OCI-LY7 (cell line): ENCODE results near the gene SELPLG. TPM values are rescaled to one million over a fixed set of nuclear protein-coding genes. Genes with fewer than 3 reads are reported as not detected.

Experiments used
- BruUV-seq: library from RNA; stranded (reverse); fragments of 400-500 nt; replicated peaks from 2 replicates; lab custom pipeline; 2021; lab: Mats Ljungman, UMichigan
- CTCF ChIA-PET: fragments of 300-600 bp; sonication (Branson Sonifier 250); formaldehyde crosslinking; loops from one replicate; lab custom pipeline; 2022; ENCODE audit warnings: antibody characterized with exemption; ENCODE audit not compliant: unreplicated experiment; lab: Charles Lee
- POLR2A ChIA-PET: fragments of 300-600 bp; sonication (Branson Sonifier 250); formaldehyde crosslinking; loops from one replicate; lab custom pipeline; 2022; ENCODE audit warnings: antibody characterized with exemption; lab: Charles Lee
- DNase-seq: peaks from one replicate; pipeline ENCODE4 v3.0.0-alpha.2; 2015; ENCODE audit warnings: low spot score
- H2AFZ ChIP-seq: fragments of 200-600 bp; sonication (generic), shearing (Covaris generic); 2 replicates; pipeline ENCODE4 v1.6.1; 2014; ENCODE audit warnings: mild to moderate bottlenecking, antibody characterized with exemption, low read length, moderate library complexity
- H3K27ac ChIP-seq: fragments of 200-600 bp; sonication (generic); 2 replicates; pipeline ENCODE4 v1.5.1; 2014; ENCODE audit warnings: mixed run types, low read depth, mild to moderate bottlenecking, moderate library complexity, low read length, inconsistent platforms; ENCODE audit not compliant: poor library complexity, severe bottlenecking
- H3K36me3 ChIP-seq: fragments of 200-600 bp; sonication (generic); 2 replicates; pipeline ENCODE4 v1.6.1; 2014; ENCODE audit warnings: mild to moderate bottlenecking, antibody characterized with exemption, low read length, moderate library complexity, mixed read lengths; ENCODE audit not compliant: insufficient read depth
- H3K4me1 ChIP-seq: fragments of 200-600 bp; sonication (generic); 2 replicates; pipeline ENCODE4 v1.5.1; 2014; ENCODE audit warnings: mild to moderate bottlenecking, low read length; ENCODE audit not compliant: insufficient read depth, poor library complexity, severe bottlenecking
- H3K4me2 ChIP-seq: fragments of 200-600 bp; sonication (generic); 2 replicates; pipeline ENCODE4 v1.6.1; 2014; ENCODE audit warnings: mild to moderate bottlenecking, low read length
- H3K4me3 ChIP-seq: fragments of 200-600 bp; sonication (generic); 2 replicates; pipeline ENCODE4 v1.5.1; 2014; ENCODE audit warnings: mild to moderate bottlenecking, low read depth, low read length; ENCODE audit not compliant: poor library complexity, severe bottlenecking
- H3K79me2 ChIP-seq: fragments of 200-600 bp; sonication (generic); 2 replicates; pipeline ENCODE4 v1.6.1; 2016; ENCODE audit warnings: low read depth, mild to moderate bottlenecking, low read length, moderate library complexity, mixed read lengths; ENCODE audit not compliant: insufficient read depth
- H3K9me2 ChIP-seq: fragments of 200-600 bp; sonication (generic); 2 replicates; pipeline ENCODE4 v1.6.1; 2016; ENCODE audit warnings: mild to moderate bottlenecking, low read length, mixed read lengths; ENCODE audit not compliant: insufficient read depth
- H3K9me3 ChIP-seq: fragments of 200-600 bp; sonication (generic); 2 replicates; pipeline ENCODE4 v1.6.1; 2014; ENCODE audit warnings: mild to moderate bottlenecking, mixed run types, low read length, mixed read lengths
- H4K20me1 ChIP-seq: fragments of 200-600 bp; sonication (generic); 2 replicates; pipeline ENCODE4 v1.6.1; 2014; ENCODE audit warnings: mild to moderate bottlenecking, antibody characterized with exemption, low read length, moderate library complexity, mixed read lengths; ENCODE audit not compliant: insufficient read depth
- CTCF ChIP-seq: fragments of 200-600 bp; sonication (generic); conservative IDR thresholded peaks from 2 replicates; pipeline ENCODE4 v1.5.1; 2014; ENCODE audit warnings: mild to moderate bottlenecking, antibody characterized with exemption, low read length, moderate library complexity, mixed read lengths
- EZH2phosphoT487 ChIP-seq: fragments of 200-600 bp; sonication (generic); IDR thresholded peaks from 2 replicates; pipeline ENCODE4 v1.6.1; 2018; ENCODE audit warnings: low read depth, borderline replicate concordance, mild to moderate bottlenecking, mixed run types, antibody characterized with exemption, low read length, moderate library complexity, mixed read lengths
- intact Hi-C: fragments of 100-400 bp; cut with micrococcal nuclease; formaldehyde crosslinking; loops from one replicate; pipeline ENCODE4 v1.10.0; 2022; ENCODE audit not compliant: unreplicated experiment
- total RNA-seq, 2 experiments: library from RNA; depleted of rRNA in 1 of 2; stranded (reverse); fragments of >200 nt in 1 of 2; shearing (Covaris generic) in 1 of 2; gene quantifications; 2 replicates each; pipeline ENCODE4 v1.2.3, GENCODE V29; 2014 to 2022

Gene SELPLG
- total RNA-seq, 2 experiments from 2014 or later = 20.0 to 21.0 TPM

- no peak overlapping the region for H3K4me2 ChIP-seq
- H4K20me1 ChIP-seq = no peaks in the 10 kb centered on the region
- no peaks in the 10 kb centered on the region for H3K4me1 ChIP-seq
- no peaks in the 10 kb centered on the region for H3K9me3 ChIP-seq
- no peaks in the 10 kb centered on the region for H3K9me2 ChIP-seq
- no peak overlapping the region for H2AFZ ChIP-seq
- no peak for TF ChIP-seq CTCF
- no peak for TF ChIP-seq EZH2phosphoT487
- BruUV-seq = no TSS peak
- DNase-seq = peak; percentile 30
- intact Hi-C loops = no loop called here
- H3K36me3 ChIP-seq = no peaks in the 10 kb centered on the region
- CTCF ChIA-PET = no interaction called here
- no peaks in the 10 kb centered on the region for H3K79me2 ChIP-seq
- POLR2A ChIA-PET = interaction anchor here (1.0 kb wide), 1 partner anchor 37 kb away, joined by 3 read pairs; no protein-coding TSS in a partner anchor
- no peak overlapping the region for H3K27ac ChIP-seq
- H3K4me3 ChIP-seq = no peak overlapping the region
Observed at GRCh38 chr12:108605000-108605689, 28.5 kb downstream of the SELPLG start.

GRCh38 chr12:108604208-108604941, 29.3 kb downstream of the SELPLG start:
- DNase-seq = no peak
- H3K9me3 ChIP-seq = no peaks in the 10 kb centered on the region
- no peaks in the 10 kb centered on the region for H4K20me1 ChIP-seq
- H3K27ac ChIP-seq = no peak overlapping the region
- no TSS peak for BruUV-seq
- TF ChIP-seq CTCF (no peak), EZH2phosphoT487 (no peak)
- H3K4me3 ChIP-seq = no peak overlapping the region
- no peak overlapping the region for H3K4me2 ChIP-seq
- ChIA-PET CTCF (no interaction called here), POLR2A (interaction anchor here (0.5 to 1.0 kb wide), 3 partner anchors 14 to 39 kb away, joined by 3 read pairs; no protein-coding TSS in a partner anchor)
- no peaks in the 10 kb centered on the region for H3K4me1 ChIP-seq
- no peaks in the 10 kb centered on the region for H3K36me3 ChIP-seq
- intact Hi-C loops = no loop called here
- no peaks in the 10 kb centered on the region for H3K9me2 ChIP-seq
- H2AFZ ChIP-seq = no peak overlapping the region
- H3K79me2 ChIP-seq = no peaks in the 10 kb centered on the region

DNA sequence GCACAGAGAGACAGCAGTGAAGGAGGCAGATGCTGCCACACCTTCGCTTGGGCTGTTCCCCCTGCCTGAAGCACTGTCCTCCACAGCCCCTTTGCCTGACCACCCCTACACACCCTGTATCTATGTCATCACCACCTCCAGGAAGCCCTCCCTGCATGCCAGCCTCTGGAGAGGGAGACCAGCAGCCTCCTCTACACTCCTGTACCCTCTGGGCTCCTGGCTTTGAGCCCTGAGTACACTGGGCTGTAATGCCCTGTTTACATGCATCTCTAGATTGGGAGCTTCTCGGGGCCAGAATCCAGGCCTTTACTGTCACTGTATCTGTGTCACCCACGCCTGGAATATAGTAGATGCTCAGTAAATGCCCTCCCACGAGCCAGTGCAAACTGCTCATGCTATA, 30.0 kb downstream of the SELPLG start:
- Histone ChIP-seq H3K36me3 (no peaks in the 10 kb centered on the region), H3K27ac (no peak overlapping the region), H3K9me2 (no peaks in the 10 kb centered on the region), H3K4me1 (no peaks in the 10 kb centered on the region), H3K79me2 (no peaks in the 10 kb centered on the region), H2AFZ (no peak overlapping the region), H3K4me3 (no peak overlapping the region), H4K20me1 (no peaks in the 10 kb centered on the region), H3K9me3 (no peaks in the 10 kb centered on the region), H3K4me2 (no peak overlapping the region)
- DNase-seq = no peak
- BruUV-seq = no TSS peak
- ChIA-PET POLR2A (interaction anchor here (0.5 kb wide), 1 partner anchor 14 kb away, joined by 3 read pairs; no protein-coding TSS in a partner anchor), CTCF (no interaction called here)
- intact Hi-C loops = no loop called here
- no peak for TF ChIP-seq EZH2phosphoT487
- no peak for TF ChIP-seq CTCF
